Neural cell (in vitro differentiated cells): ENCODE results near the gene JUND.

Experiments
- EP300 ChIP-seq: fragments of 450-650 bp; conservative IDR thresholded peaks from 2 replicates; pipeline ENCODE4 v1.6.1; 2014; ENCODE audit warnings: antibody characterized with exemption, mild to moderate bottlenecking, moderate library complexity; ENCODE audit not compliant: poor library complexity, severe bottlenecking
- EZH2 ChIP-seq: fragments of 200-600, 300-800 bp; shearing (Covaris generic), sonication (generic); IDR thresholded peaks from 2 replicates; pipeline ENCODE4 v1.6.1; 2014; ENCODE audit warnings: antibody characterized with exemption, low read length, borderline replicate concordance, mild to moderate bottlenecking; ENCODE audit not compliant: insufficient read depth, poor library complexity, severe bottlenecking
- MXI1 ChIP-seq: fragments of 450-650 bp; conservative IDR thresholded peaks from 2 replicates; pipeline ENCODE4 v1.6.1; 2014; ENCODE audit warnings: antibody characterized with exemption, mild to moderate bottlenecking; ENCODE audit not compliant: poor library complexity, severe bottlenecking
- POLR2AphosphoS5 ChIP-seq: IDR thresholded peaks from 2 replicates; pipeline ENCODE4 v1.6.1; 2012
- RAD21 ChIP-seq: fragments of 450-650 bp; conservative IDR thresholded peaks from 2 replicates; pipeline ENCODE4 v1.6.1; 2014; ENCODE audit warnings: antibody characterized with exemption, mild to moderate bottlenecking, moderate library complexity
- SMC3 ChIP-seq: fragments of 450-650 bp; conservative IDR thresholded peaks from 2 replicates; pipeline ENCODE4 v1.6.1; 2014; ENCODE audit warnings: antibody characterized with exemption, mild to moderate bottlenecking, moderate library complexity; ENCODE audit not compliant: poor library complexity
- TAF1 ChIP-seq: IDR thresholded peaks from 2 replicates; pipeline ENCODE4 v1.6.1; 2012; ENCODE audit warnings: low read depth
- TF ChIP-seq, protein P1 (sequence below): fragments of 450-650 bp; IDR thresholded peaks from 2 replicates; pipeline ENCODE4 v1.5.1; 2014; ENCODE audit warnings: antibody characterized with exemption, mild to moderate bottlenecking, moderate library complexity; ENCODE audit not compliant: poor library complexity, severe bottlenecking
- TF ChIP-seq, protein P2 (sequence below): IDR thresholded peaks from 2 replicates; pipeline ENCODE4 v1.6.1; 2012; ENCODE audit warnings: borderline replicate concordance

DNA sequence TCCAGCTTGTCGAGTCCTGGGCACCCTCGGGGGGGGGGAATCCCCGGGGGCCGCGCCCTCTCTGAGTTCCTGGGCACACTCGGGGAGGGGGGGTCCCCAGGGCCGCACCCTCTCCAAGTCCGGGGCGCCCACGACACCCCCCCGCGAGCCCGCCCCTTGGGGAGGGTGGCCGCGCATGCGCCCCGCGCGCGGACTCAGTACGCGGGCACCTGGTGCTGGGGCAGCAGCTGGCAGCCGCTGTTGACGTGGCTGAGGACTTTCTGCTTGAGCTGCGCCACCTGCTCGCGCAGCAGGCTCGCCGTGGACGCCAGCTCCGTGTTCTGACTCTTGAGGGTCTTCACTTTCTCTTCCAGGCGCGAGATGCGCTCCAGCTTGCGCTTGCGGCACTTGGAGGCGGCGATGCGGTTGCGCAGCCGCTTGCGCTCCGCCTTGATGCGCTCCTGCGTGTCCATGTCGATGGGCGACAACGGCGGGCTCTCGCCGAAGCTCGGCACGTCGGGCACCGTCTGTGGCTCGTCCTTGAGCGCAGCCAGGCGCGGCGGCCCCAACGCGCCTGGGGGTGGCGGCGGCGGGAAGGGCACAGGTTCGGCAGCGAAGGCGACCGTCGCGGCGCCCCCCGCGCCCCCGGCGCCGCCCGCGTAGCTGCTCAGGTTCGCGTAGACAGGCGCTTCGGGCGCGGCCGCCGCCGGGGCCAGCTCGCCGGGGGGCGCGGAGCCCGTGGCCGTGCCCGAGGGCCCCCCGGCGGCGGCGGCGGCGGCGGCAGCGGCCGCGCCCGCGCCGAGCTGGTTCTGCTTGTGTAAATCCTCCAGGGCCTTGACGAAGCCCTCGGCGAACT, 958 bp downstream of the JUND start:
- TF ChIP-seq EZH2 (no peak), TAF1 (peak; percentile 36), POLR2AphosphoS5 (peak; percentile 86), EP300 (peak; percentile 26), RAD21 (no peak), MXI1 (peak; percentile 27), SMC3 (peak; percentile 19)
- TF ChIP-seq, protein P1, sequence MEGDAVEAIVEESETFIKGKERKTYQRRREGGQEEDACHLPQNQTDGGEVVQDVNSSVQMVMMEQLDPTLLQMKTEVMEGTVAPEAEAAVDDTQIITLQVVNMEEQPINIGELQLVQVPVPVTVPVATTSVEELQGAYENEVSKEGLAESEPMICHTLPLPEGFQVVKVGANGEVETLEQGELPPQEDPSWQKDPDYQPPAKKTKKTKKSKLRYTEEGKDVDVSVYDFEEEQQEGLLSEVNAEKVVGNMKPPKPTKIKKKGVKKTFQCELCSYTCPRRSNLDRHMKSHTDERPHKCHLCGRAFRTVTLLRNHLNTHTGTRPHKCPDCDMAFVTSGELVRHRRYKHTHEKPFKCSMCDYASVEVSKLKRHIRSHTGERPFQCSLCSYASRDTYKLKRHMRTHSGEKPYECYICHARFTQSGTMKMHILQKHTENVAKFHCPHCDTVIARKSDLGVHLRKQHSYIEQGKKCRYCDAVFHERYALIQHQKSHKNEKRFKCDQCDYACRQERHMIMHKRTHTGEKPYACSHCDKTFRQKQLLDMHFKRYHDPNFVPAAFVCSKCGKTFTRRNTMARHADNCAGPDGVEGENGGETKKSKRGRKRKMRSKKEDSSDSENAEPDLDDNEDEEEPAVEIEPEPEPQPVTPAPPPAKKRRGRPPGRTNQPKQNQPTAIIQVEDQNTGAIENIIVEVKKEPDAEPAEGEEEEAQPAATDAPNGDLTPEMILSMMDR, result no peak
- TF ChIP-seq, protein P2, sequence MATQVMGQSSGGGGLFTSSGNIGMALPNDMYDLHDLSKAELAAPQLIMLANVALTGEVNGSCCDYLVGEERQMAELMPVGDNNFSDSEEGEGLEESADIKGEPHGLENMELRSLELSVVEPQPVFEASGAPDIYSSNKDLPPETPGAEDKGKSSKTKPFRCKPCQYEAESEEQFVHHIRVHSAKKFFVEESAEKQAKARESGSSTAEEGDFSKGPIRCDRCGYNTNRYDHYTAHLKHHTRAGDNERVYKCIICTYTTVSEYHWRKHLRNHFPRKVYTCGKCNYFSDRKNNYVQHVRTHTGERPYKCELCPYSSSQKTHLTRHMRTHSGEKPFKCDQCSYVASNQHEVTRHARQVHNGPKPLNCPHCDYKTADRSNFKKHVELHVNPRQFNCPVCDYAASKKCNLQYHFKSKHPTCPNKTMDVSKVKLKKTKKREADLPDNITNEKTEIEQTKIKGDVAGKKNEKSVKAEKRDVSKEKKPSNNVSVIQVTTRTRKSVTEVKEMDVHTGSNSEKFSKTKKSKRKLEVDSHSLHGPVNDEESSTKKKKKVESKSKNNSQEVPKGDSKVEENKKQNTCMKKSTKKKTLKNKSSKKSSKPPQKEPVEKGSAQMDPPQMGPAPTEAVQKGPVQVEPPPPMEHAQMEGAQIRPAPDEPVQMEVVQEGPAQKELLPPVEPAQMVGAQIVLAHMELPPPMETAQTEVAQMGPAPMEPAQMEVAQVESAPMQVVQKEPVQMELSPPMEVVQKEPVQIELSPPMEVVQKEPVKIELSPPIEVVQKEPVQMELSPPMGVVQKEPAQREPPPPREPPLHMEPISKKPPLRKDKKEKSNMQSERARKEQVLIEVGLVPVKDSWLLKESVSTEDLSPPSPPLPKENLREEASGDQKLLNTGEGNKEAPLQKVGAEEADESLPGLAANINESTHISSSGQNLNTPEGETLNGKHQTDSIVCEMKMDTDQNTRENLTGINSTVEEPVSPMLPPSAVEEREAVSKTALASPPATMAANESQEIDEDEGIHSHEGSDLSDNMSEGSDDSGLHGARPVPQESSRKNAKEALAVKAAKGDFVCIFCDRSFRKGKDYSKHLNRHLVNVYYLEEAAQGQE, result peak; percentile 83
